COLO829 (cell line): ENCODE data around the gene SHISA8.

Source experiments
- DNase-seq: peaks from one replicate; pipeline ENCODE4 v3.0.0; 2012; ENCODE audit warnings: low spot score

SHISA8 gene

GRCh38 chr22:41913842-41914534, 886 bp downstream of the SHISA8 start:
- no peak for DNase-seq

- DNase-seq: no peak
These were observed 1.7 kb downstream of the SHISA8 start for GRCh38 chr22:41913040-41913719.

- no peak for DNase-seq
These were observed 2.4 kb downstream of the SHISA8 start for GRCh38 chr22:41912338-41913039.

- DNase-seq: no peak
These were observed 3.8 kb downstream of the SHISA8 start for GRCh38 chr22:41911001-41911611.

GRCh38 chr22:41910050-41911000, 4.5 kb downstream of the SHISA8 start:
- DNase-seq: no peak

GRCh38 chr22:41909310-41910049, 5.4 kb downstream of the SHISA8 start:
- no peak for DNase-seq

- no peak for DNase-seq
These were observed 6.2 kb downstream of the SHISA8 start for GRCh38 chr22:41908411-41909309.

- DNase-seq: no peak
These were observed 7.2 kb downstream of the SHISA8 start for GRCh38 chr22:41907436-41908401.

GRCh38 chr22:41906822-41907221, 8.1 kb downstream of the SHISA8 start:
- DNase-seq: no peak

GRCh38 chr22:41905411-41906202, 9.3 kb downstream of the SHISA8 start:
- no peak for DNase-seq

GRCh38 chr22:41904450-41905410, 10.1 kb downstream of the SHISA8 start:
- no peak for DNase-seq

- no peak for DNase-seq
These were observed 11.9 kb downstream of the SHISA8 start for GRCh38 chr22:41902932-41903421.

- DNase-seq: no peak
These were observed 12.9 kb downstream of the SHISA8 start for GRCh38 chr22:41902016-41902415.

- no peak for DNase-seq
These were observed 14.1 kb downstream of the SHISA8 start for GRCh38 chr22:41900652-41901312.

GRCh38 chr22:41899992-41900651, 14.8 kb downstream of the SHISA8 start:
- no peak for DNase-seq
